BJ (cell line): ENCODE data around the gene WDR81. TPM values are rescaled to one million over a fixed set of nuclear protein-coding genes. Genes with fewer than 3 reads are reported as not detected.
"Not testable (repeated sequence)": the region's sequence is repeated elsewhere in the genome, so short reads cannot be mapped to it uniquely, and the experiment has no call there.

Source experiments
- CTCF ChIA-PET: fragments of 350-600 bp; formaldehyde crosslinking; extraction: SDS; loops from one replicate; lab custom pipeline; 2021; ENCODE audit warnings: antibody characterized with exemption, inconsistent platforms; lab: Yijun Ruan, JAX
- POLR2A ChIA-PET: fragments of 300-600 bp; sonication (Branson Sonifier 250); formaldehyde crosslinking; extraction: SDS; loops from one replicate; lab custom pipeline; 2021; ENCODE audit warnings: antibody characterized with exemption; lab: Charles Lee
- DNase-seq: peaks from one replicate; pipeline ENCODE4 v3.0.0-alpha.2; 2011; ENCODE audit warnings: low read depth
- H3K27me3 ChIP-seq: 2 replicates; pipeline ENCODE4 v1.6.0; 2011; ENCODE audit warnings: low read length; ENCODE audit not compliant: control insufficient read depth, insufficient read depth
- H3K36me3 ChIP-seq: 2 replicates; pipeline ENCODE4 v1.5.1; 2011; ENCODE audit warnings: low read length; ENCODE audit not compliant: control insufficient read depth, insufficient read depth
- H3K4me3 ChIP-seq: 2 replicates; pipeline ENCODE4 v1.5.1; 2011; ENCODE audit warnings: low read depth, mild to moderate bottlenecking, control low read depth, low read length
- CTCF ChIP-seq: IDR thresholded peaks from 2 replicates; pipeline ENCODE4 v1.5.1; 2011; ENCODE audit warnings: low read depth, mild to moderate bottlenecking, control low read depth, inconsistent platforms, low read length, moderate library complexity; ENCODE audit not compliant: insufficient read depth
- polyA plus RNA-seq: library from polyadenylated mRNA; depleted of rRNA; stranded (reverse); fragments of >200 nt; gene quantifications from 2 replicates; pipeline ENCODE4 v1.2.3, GENCODE V29; 2011

Gene WDR81
- polyA plus RNA-seq, 1 experiment: 4.8 TPM

- CTCF ChIA-PET: interaction anchor here (0.9 kb wide), 1 partner anchor 31 kb away, joined by 4 read pairs; no protein-coding TSS in a partner anchor
- Histone ChIP-seq H3K4me3 (no peak overlapping the region), H3K27me3 (no peaks in the 10 kb centered on the region), H3K36me3 (no peaks in the 10 kb centered on the region)
- POLR2A ChIA-PET: no interaction called here
- DNase-seq: no peak
- TF ChIP-seq CTCF: no peak
Measured at GRCh38 chr17:1690544-1691221, 33.8 kb upstream of the WDR81 start.

- no peak overlapping the region for H3K4me3 ChIP-seq
- TF ChIP-seq CTCF: no peak
- POLR2A ChIA-PET: interaction anchor here (0.6 kb wide), 1 partner anchor 24 kb away, joined by 3 read pairs; no protein-coding TSS in a partner anchor
Measured at GRCh38 chr17:1693339-1693738, 31.2 kb upstream of the WDR81 start.

GRCh38 chr17:1695365-1695764, 29.1 kb upstream of the WDR81 start:
- TF ChIP-seq CTCF: no peak
- POLR2A ChIA-PET: no interaction called here
- Histone ChIP-seq H3K36me3 (no peaks in the 10 kb centered on the region), H3K4me3 (no peak overlapping the region), H3K27me3 (no peaks in the 10 kb centered on the region)
- no peak for DNase-seq
- CTCF ChIA-PET: no interaction called here

More at GRCh38 chr17:1693339-1693738, 31.2 kb upstream of the WDR81 start:
- Histone ChIP-seq H3K27me3 (no peaks in the 10 kb centered on the region), H3K36me3 (no peaks in the 10 kb centered on the region)
- CTCF ChIA-PET: no interaction called here
- no peak for DNase-seq

GRCh38 chr17:1697681-1698080, 26.8 kb upstream of the WDR81 start:
- ChIA-PET CTCF (no interaction called here), POLR2A (no interaction called here)
- no peak for TF ChIP-seq CTCF
- Histone ChIP-seq H3K27me3 (no peaks in the 10 kb centered on the region), H3K36me3 (no peaks in the 10 kb centered on the region), H3K4me3 (no peak overlapping the region)
- no peak for DNase-seq

GRCh38 chr17:1699891-1700290, 24.6 kb upstream of the WDR81 start:
- H3K36me3 ChIP-seq, DNase-seq, POLR2A ChIA-PET, H3K27me3 ChIP-seq, H3K4me3 ChIP-seq, CTCF ChIA-PET: not testable (repeated sequence)

- Histone ChIP-seq H3K36me3 (peaks cover 2% of the 10 kb centered on the region), H3K4me3 (no peak overlapping the region), H3K27me3 (no peaks in the 10 kb centered on the region)
- POLR2A ChIA-PET: interaction anchor here (0.7 kb wide), 1 partner anchor 13 kb away, joined by 5 read pairs; no protein-coding TSS in a partner anchor
- CTCF ChIA-PET: no interaction called here
- DNase-seq: no peak
- no peak for TF ChIP-seq CTCF
Measured at GRCh38 chr17:1703063-1703462, 21.4 kb upstream of the WDR81 start.
